Measurements from ENCODE around the gene UQCC2.

UQCC2 gene

GRCh38 chr6:33742837-33743236, 31.3 kb upstream of the UQCC2 start:
- no peak for DNase-seq

GRCh38 chr6:33742092-33742491, 30.6 kb upstream of the UQCC2 start:
- DNase-seq = no peak

- no peak for DNase-seq
Measured at GRCh38 chr6:33740794-33741193, 29.3 kb upstream of the UQCC2 start.

GRCh38 chr6:33740204-33740608, 28.7 kb upstream of the UQCC2 start:
- DNase-seq = no peak

- no peak for DNase-seq
Measured at GRCh38 chr6:33739571-33739970, 28.1 kb upstream of the UQCC2 start.

GRCh38 chr6:33738879-33739278, 27.4 kb upstream of the UQCC2 start:
- no peak for DNase-seq

- no peak for DNase-seq
Measured at GRCh38 chr6:33738153-33738552, 26.7 kb upstream of the UQCC2 start.

- DNase-seq = no peak
Measured at GRCh38 chr6:33737267-33738026, 25.9 kb upstream of the UQCC2 start.

GRCh38 chr6:33735216-33735615, 23.7 kb upstream of the UQCC2 start:
- no peak for DNase-seq

GRCh38 chr6:33733709-33734007, 22.2 kb upstream of the UQCC2 start:
- DNase-seq = no peak

GRCh38 chr6:33732817-33733708, 21.6 kb upstream of the UQCC2 start:
- peak; percentile 13 for DNase-seq

- no peak for DNase-seq
Measured at GRCh38 chr6:33732385-33732784, 20.9 kb upstream of the UQCC2 start.

GRCh38 chr6:33731751-33732282, 20.3 kb upstream of the UQCC2 start:
- no peak for DNase-seq

GRCh38 chr6:33731035-33731434, 19.5 kb upstream of the UQCC2 start:
- no peak for DNase-seq

- DNase-seq = no peak
Measured at GRCh38 chr6:33730611-33731010, 19.1 kb upstream of the UQCC2 start.

- no peak for DNase-seq
Measured at GRCh38 chr6:33729059-33729458, 17.6 kb upstream of the UQCC2 start.

GRCh38 chr6:33728438-33728837, 16.9 kb upstream of the UQCC2 start:
- no peak for DNase-seq

- no peak for DNase-seq
Measured at GRCh38 chr6:33727932-33728331, 16.4 kb upstream of the UQCC2 start.

- no peak for DNase-seq
Measured at GRCh38 chr6:33727126-33727525, 15.6 kb upstream of the UQCC2 start.

GRCh38 chr6:33726696-33727095, 15.2 kb upstream of the UQCC2 start:
- no peak for DNase-seq

- DNase-seq = no peak
Measured at GRCh38 chr6:33725891-33726673, 14.6 kb upstream of the UQCC2 start.

GRCh38 chr6:33725222-33725621, 13.7 kb upstream of the UQCC2 start:
- DNase-seq = no peak
